D721Med (cell line): Measurements from ENCODE around the gene UBD.

Experiments used
- DNase-seq: peaks from one replicate; pipeline ENCODE4 v3.0.0; 2011; ENCODE audit warnings: low spot score; ENCODE audit not compliant: insufficient read length
- FAIRE-seq: peaks from 2 replicates; lab custom pipeline; 2011; peaks lifted over from hg19 to GRCh38; lab: Jason Lieb, UNC
- CTCF ChIP-seq: IDR thresholded peaks from 2 replicates; pipeline ENCODE4 v1.5.1; 2012; ENCODE audit warnings: mild to moderate bottlenecking, control low read depth; ENCODE audit not compliant: insufficient read depth; ENCODE audit errors: missing control alignments

Gene UBD

GRCh38 chr6:29524044-29524443, 35.5 kb downstream of the UBD start:
- FAIRE-seq (no peak), DNase-seq (no peak)
- TF ChIP-seq CTCF, result no peak

- DNase-seq (no peak), FAIRE-seq (no peak)
- no peak for TF ChIP-seq CTCF
Observed at GRCh38 chr6:29522227-29522626, 37.3 kb downstream of the UBD start.

- FAIRE-seq, result no peak
Observed at GRCh38 chr6:29521006-29521680, 38.4 kb downstream of the UBD start.

GRCh38 chr6:29520232-29520631, 39.3 kb downstream of the UBD start:
- FAIRE-seq (no peak), DNase-seq (no peak)
- TF ChIP-seq CTCF, result no peak

More at GRCh38 chr6:29521006-29521680, 38.4 kb downstream of the UBD start:
- DNase-seq, result no peak
- no peak for TF ChIP-seq CTCF

- no peak for DNase-seq
- TF ChIP-seq CTCF, result no peak
- FAIRE-seq, result no peak
Observed at GRCh38 chr6:29519291-29520010, 40.1 kb downstream of the UBD start.

- TF ChIP-seq CTCF, result no peak
- FAIRE-seq (no peak), DNase-seq (no peak)
Observed at GRCh38 chr6:29517728-29518440, 41.6 kb downstream of the UBD start.

- FAIRE-seq (no peak), DNase-seq (no peak)
- no peak for TF ChIP-seq CTCF
Observed at GRCh38 chr6:29517245-29517644, 42.3 kb downstream of the UBD start.
